A549 (cell line): Measurements from ENCODE around the gene JARID2. TPM values are rescaled to one million over a fixed set of nuclear protein-coding genes. Genes with fewer than 3 reads are reported as not detected.
A peak's percentile ranks its signal among the peaks of the same experiment; 100 is the strongest.

ENCODE experiments used
- ATAC-seq, 2 experiments: fragments of 200-7000 bp in 1 of 2; fragments of >200 bp in 1 of 2; cut with Nextera tagmentation in 1 of 2; cut with Tn5 transposase in 1 of 2; 3 replicates each; pipeline versions ENCODE4 v1.8.0 to v1.9.1; 2018 to 2020; ENCODE audit warnings: mild to moderate bottlenecking in 1 of 2, moderate library complexity in 1 of 2
- CTCF ChIA-PET: fragments of 300-600 bp; sonication (Branson Sonifier 250); formaldehyde crosslinking; extraction: SDS; loops from one replicate; lab custom pipeline; 2021; ENCODE audit warnings: antibody characterized with exemption, inconsistent platforms; lab: Yijun Ruan, JAX
- POLR2A ChIA-PET: fragments of 350-600 bp; formaldehyde crosslinking; extraction: SDS; loops from one replicate; lab custom pipeline; 2021; ENCODE audit warnings: antibody characterized with exemption, inconsistent platforms; lab: Yijun Ruan, JAX
- DNase-seq, 2 experiments: peaks; one replicate each; pipeline versions ENCODE4 v3.0.0 to v3.0.0-alpha.2; 2011 to 2016; ENCODE audit warnings: low read depth in 1 of 2, low spot score in 1 of 2
- FAIRE-seq: peaks from 2 replicates; lab custom pipeline; 2011; peaks lifted over from hg19 to GRCh38; lab: Jason Lieb, UNC
- H3K27ac ChIP-seq, 2 experiments: fragments of >200 bp; sonication (Bioruptor Twin); formaldehyde crosslinking; 3 replicates each; pipeline ENCODE4 v1.5.1; 2016 to 2017
- H3K4me1 ChIP-seq: fragments of >200 bp; sonication (Bioruptor Twin); formaldehyde crosslinking; 3 replicates; pipeline ENCODE4 v1.6.1; 2016
- H3K4me2 ChIP-seq: fragments of >200 bp; sonication (Bioruptor Twin); formaldehyde crosslinking; 3 replicates; pipeline ENCODE4 v1.6.1; 2016
- H3K4me3 ChIP-seq: fragments of >200 bp; sonication (Bioruptor Twin); formaldehyde crosslinking; 3 replicates; pipeline ENCODE4 v1.5.1; 2016
- H3K9me3 ChIP-seq: fragments of >200 bp; sonication (Bioruptor Twin); formaldehyde crosslinking; 3 replicates; pipeline ENCODE4 v1.6.1; 2016
- CEBPB ChIP-seq, 2 experiments: fragments of >200 bp in 1 of 2; sonication (Bioruptor Twin) in 1 of 2; formaldehyde crosslinking in 1 of 2; IDR thresholded peaks; 2 replicates each; pipeline ENCODE4 v1.6.1; 2012 to 2016
- EHF ChIP-seq: fragments of 250-450 bp; sonication (Bioruptor Pico); IDR thresholded peaks from 2 replicates; pipeline ENCODE4 v1.5.0; 2020; ENCODE audit warnings: mild to moderate bottlenecking
- HDAC2 ChIP-seq: fragments of 200-600 bp; sonication (generic); IDR thresholded peaks from 2 replicates; pipeline ENCODE4 v1.6.1; 2016
- HOXB13 ChIP-seq: fragments of 250-450 bp; sonication (Bioruptor Pico); IDR thresholded peaks from 2 replicates; pipeline ENCODE4 v1.5.0; 2020; ENCODE audit warnings: low read depth, mild to moderate bottlenecking, moderate library complexity
- HOXB5 ChIP-seq: fragments of 250-450 bp; sonication (Bioruptor Pico); IDR thresholded peaks from 2 replicates; pipeline ENCODE4 v1.5.0; 2020; ENCODE audit warnings: mild to moderate bottlenecking, moderate library complexity
- NPAS2 ChIP-seq: fragments of 250-450 bp; sonication (Bioruptor Pico); IDR thresholded peaks from 2 replicates; pipeline ENCODE4 v1.8.0; 2022; ENCODE audit warnings: mild to moderate bottlenecking, moderate library complexity, borderline replicate concordance
- NR3C1 ChIP-seq: fragments of >200 bp; sonication (Bioruptor Twin); formaldehyde crosslinking; IDR thresholded peaks from 3 replicates; pipeline ENCODE4 v1.6.1; 2017
- POLR2AphosphoS2 ChIP-seq: conservative IDR thresholded peaks from 2 replicates; pipeline ENCODE4 v1.6.1; 2012; ENCODE audit warnings: low read length, improper control_type of control experiment, inconsistent platforms
- RAD21 ChIP-seq, 2 experiments: fragments of >200 bp in 1 of 2; sonication (Bioruptor Twin) in 1 of 2; formaldehyde crosslinking in 1 of 2; IDR thresholded peaks in 1 of 2; conservative IDR thresholded peaks in 1 of 2; 2 replicates in 1 of 2; 3 replicates in 1 of 2; pipeline ENCODE4 v1.6.1; 2012 to 2018; ENCODE audit warnings: inconsistent platforms in 1 of 2
- RFX5 ChIP-seq: fragments of 450-650 bp; IDR thresholded peaks from 2 replicates; pipeline ENCODE4 v1.7.1; 2014; ENCODE audit warnings: antibody characterized with exemption, mild to moderate bottlenecking, moderate library complexity
- WGBS: methylation state at CpG from one replicate; pipeline ENCODE4 v1.1.6; 2017; ENCODE audit errors: missing lambda C conversion rate; 5-methylcytosine and 5-hydroxymethylcytosine counted together
- polyA plus RNA-seq, 4 experiments: library from polyadenylated mRNA; depleted of rRNA in 3 of 4; stranded (reverse); fragments of >200 nt; fragmentation: RNase III in 1 of 4; extraction: RNeasy Plus Mini Kit Qiagen cat#74134 plus additional on column Dnase treatment in 1 of 4; gene quantifications; 2 replicates in 3 of 4; 3 replicates in 1 of 4; pipeline ENCODE4 v1.2.3, GENCODE V29; 2011 to 2017
- TF ChIP-seq, protein P1 (sequence below): IDR thresholded peaks from 2 replicates; pipeline ENCODE4 v1.6.1; 2012
- TF ChIP-seq, protein P2 (sequence below): fragments of 250-450 bp; sonication (Bioruptor Pico); IDR thresholded peaks from 2 replicates; pipeline ENCODE4 v1.5.0; 2021; ENCODE audit warnings: mild to moderate bottlenecking, moderate library complexity, borderline replicate concordance

Gene JARID2
- polyA plus RNA-seq, 2 of the 4 experiments (the other 2 are of a cell fraction): 7.8 to 8.3 TPM

DNA sequence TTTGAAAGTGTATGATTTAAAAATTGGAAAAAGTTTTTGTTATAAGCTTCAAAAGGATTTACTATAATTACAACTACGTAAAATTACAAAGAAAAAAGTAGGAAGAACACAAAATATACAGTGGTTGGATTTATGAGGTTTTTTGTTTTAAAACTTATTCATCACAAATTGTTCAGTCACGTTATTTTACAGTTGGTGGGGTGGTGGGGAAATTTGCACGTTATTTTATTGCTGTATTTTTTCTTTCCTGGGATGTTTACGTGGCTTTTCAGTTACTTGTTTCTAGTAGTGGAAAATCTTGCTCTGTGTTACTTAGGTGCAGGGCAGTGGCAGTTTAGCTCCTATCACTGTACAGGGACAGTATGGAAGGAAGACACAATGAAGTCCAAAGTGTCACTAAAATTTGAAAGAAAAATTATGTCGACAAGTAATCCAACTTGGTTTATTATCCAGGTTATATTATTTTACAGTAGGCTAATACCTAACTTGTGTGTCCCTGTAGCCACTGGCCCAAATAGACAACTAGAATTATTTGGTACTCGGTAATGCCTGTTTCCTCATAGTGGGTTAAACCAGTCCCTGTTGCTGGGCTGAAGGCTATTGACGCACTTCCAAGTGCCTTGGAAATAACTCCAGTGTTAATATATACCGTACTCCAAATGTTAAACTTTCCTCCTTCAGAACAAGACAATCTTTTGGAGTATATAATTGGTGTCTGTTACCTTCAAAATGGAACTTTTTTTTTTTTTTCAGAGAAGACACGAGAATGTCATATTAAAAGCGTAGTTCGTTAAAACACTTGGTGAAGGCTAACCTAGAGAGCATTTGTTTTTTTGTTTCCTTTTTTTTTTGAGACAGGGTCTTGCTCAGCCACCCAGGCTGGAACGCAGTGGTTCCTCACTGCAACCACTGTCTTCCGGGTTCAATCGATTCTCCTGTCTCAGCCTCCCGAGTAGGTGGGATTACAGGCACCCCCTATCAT is 4.6 kb downstream of the JARID2 start:
- Histone ChIP-seq H3K9me3 (no peaks in the 10 kb centered on the region), H3K27ac (no peak overlapping the region), H3K4me1 (peaks cover 9% of the 10 kb centered on the region; the same call in 2 of the 3 replicates), H3K4me3 (no peak overlapping the region), H3K4me2 (peak overlapping the region; percentile 76; the same call in 2 of the 3 replicates)
- no peak for TF ChIP-seq HDAC2
- TF ChIP-seq HOXB13 (CRISPR knock-in tag): no peak
- CTCF ChIA-PET: no interaction called here
- DNase-seq (no peak), FAIRE-seq (no peak), ATAC-seq (no peak)
- POLR2A ChIA-PET: no interaction called here
- WGBS: 94% methylated on average over 15 of the region's 15 CpGs

DNA sequence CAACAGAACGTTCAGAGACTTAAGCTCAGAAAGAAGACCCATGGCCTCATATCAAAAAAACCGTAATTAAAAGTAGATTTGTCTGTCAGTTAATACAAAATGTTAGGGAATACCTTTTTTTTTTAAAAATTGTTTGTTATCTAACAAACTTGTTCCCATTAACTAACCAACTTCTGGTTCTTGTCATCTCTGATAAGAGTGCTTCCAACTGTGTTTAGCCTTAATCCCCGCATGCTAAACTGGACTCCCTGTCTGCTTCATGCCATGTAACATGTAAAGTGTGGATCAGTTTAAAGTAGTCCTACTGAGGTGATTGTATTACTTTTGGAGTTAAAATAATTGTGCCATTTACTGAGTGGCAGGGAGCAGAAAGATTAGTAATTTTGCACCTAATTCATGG is 6.3 kb downstream of the JARID2 start:
- no peak overlapping the region for H3K4me3 ChIP-seq
- WGBS: 82% methylated on average over 3 of the region's 3 CpGs
- H3K4me1 ChIP-seq: peaks cover 9% of the 10 kb centered on the region; the same call in 2 of the 3 replicates
- no peak overlapping the region for H3K27ac ChIP-seq
- FAIRE-seq: no peak
- H3K9me3 ChIP-seq: no peaks in the 10 kb centered on the region
- no peak for TF ChIP-seq NPAS2 (CRISPR knock-in tag)
- TF ChIP-seq POLR2AphosphoS2: no peak
- TF ChIP-seq, protein P1, sequence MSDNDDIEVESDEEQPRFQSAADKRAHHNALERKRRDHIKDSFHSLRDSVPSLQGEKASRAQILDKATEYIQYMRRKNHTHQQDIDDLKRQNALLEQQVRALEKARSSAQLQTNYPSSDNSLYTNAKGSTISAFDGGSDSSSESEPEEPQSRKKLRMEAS: no peak
- no peak for TF ChIP-seq HOXB5
- TF ChIP-seq, protein P2, sequence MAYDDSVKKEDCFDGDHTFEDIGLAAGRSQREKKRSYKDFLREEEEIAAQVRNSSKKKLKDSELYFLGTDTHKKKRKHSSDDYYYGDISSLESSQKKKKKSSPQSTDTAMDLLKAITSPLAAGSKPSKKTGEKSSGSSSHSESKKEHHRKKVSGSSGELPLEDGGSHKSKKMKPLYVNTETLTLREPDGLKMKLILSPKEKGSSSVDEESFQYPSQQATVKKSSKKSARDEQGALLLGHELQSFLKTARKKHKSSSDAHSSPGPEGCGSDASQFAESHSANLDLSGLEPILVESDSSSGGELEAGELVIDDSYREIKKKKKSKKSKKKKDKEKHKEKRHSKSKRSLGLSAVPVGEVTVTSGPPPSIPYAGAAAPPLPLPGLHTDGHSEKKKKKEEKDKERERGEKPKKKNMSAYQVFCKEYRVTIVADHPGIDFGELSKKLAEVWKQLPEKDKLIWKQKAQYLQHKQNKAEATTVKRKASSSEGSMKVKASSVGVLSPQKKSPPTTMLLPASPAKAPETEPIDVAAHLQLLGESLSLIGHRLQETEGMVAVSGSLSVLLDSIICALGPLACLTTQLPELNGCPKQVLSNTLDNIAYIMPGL (CRISPR knock-in tag): no peak
- TF ChIP-seq NR3C1: no peak
- POLR2A ChIA-PET: no interaction called here
- CTCF ChIA-PET: interaction anchor here (0.6 kb wide), 1 partner anchor 366 kb away, joined by 3 read pairs; no protein-coding TSS in a partner anchor
- no peak for ATAC-seq
- no peak overlapping the region for H3K4me2 ChIP-seq
- DNase-seq: no peak

- TF ChIP-seq CEBPB (IDR thresholded peaks at IDR 0.05): no peak
- no peak for TF ChIP-seq HOXB5
- ChIA-PET POLR2A (no interaction called here), CTCF (no interaction called here)
- Histone ChIP-seq H3K4me3 (no peak overlapping the region), H3K4me2 (no peak overlapping the region), H3K4me1 (peaks cover 9% of the 10 kb centered on the region; the same call in 2 of the 3 replicates), H3K9me3 (no peaks in the 10 kb centered on the region), H3K27ac (no peak overlapping the region)
- no peak for DNase-seq
- WGBS: 91% methylated on average over 14 of the region's 14 CpGs
- no peak for FAIRE-seq
- ATAC-seq: no peak
Observed at GRCh38 chr6:15253203-15254022, 7.5 kb downstream of the JARID2 start.

- CTCF ChIA-PET: interaction anchor here (1.4 kb wide), 1 partner anchor 52 kb away, joined by 3 read pairs; no protein-coding TSS in a partner anchor
- peak in 1 of 2 experiments; percentile 41 for DNase-seq
- no peak for FAIRE-seq
Observed at GRCh38 chr6:15254070-15254975, 8.5 kb downstream of the JARID2 start.

More at GRCh38 chr6:15254070-15254975, 8.5 kb downstream of the JARID2 start:
- peak in 1 of 2 experiments; percentile 52; a peak in 2 of 6 replicates for ATAC-seq
- no peak overlapping the region for H3K4me3 ChIP-seq
- 90% methylated on average over 14 of the region's 14 CpGs for WGBS
- POLR2A ChIA-PET: no interaction called here
- H3K9me3 ChIP-seq: no peaks in the 10 kb centered on the region
- TF ChIP-seq RFX5: no peak
- TF ChIP-seq RAD21 (conservative IDR thresholded peaks at IDR 0.05 in 1 of 2, IDR thresholded peaks at IDR 0.05 in 1 of 2): peak; percentile 21 to 33; a peak in 4 of 5 replicates
- TF ChIP-seq EHF (CRISPR knock-in tag): no peak
- H3K27ac ChIP-seq: no peak overlapping the region
- H3K4me1 ChIP-seq: peaks cover 16% of the 10 kb centered on the region
- no peak overlapping the region for H3K4me2 ChIP-seq
